Upper lobe of right lung (tissue), 1 donor: ENCODE data around the gene TANGO6. TPM values are rescaled to one million over a fixed set of nuclear protein-coding genes. Genes with fewer than 3 reads are reported as not detected.

Experiments used
- ATAC-seq: fragments of 200-7000 bp; cut with Tn5 transposase; one replicate; pipeline ENCODE4 v1.9.1; 2020; ENCODE audit warnings: mild to moderate bottlenecking, moderate library complexity
- DNase-seq: peaks from one replicate; pipeline ENCODE4 v3.0.0-alpha.2; 2020
- H3K27ac ChIP-seq: fragments of 200-600 bp; one replicate; pipeline ENCODE4 v1.8.0; 2022
- H3K27me3 ChIP-seq: fragments of 200-600 bp; one replicate; pipeline ENCODE4 v1.8.0; 2022; ENCODE audit warnings: mild to moderate bottlenecking
- H3K36me3 ChIP-seq: fragments of 200-600 bp; one replicate; pipeline ENCODE4 v1.8.0; 2022
- H3K4me1 ChIP-seq: fragments of 200-600 bp; one replicate; pipeline ENCODE4 v1.8.0; 2022
- H3K4me3 ChIP-seq: fragments of 200-600 bp; one replicate; pipeline ENCODE4 v1.8.0; 2022; ENCODE audit warnings: mild to moderate bottlenecking
- H3K9me3 ChIP-seq: fragments of 200-600 bp; one replicate; pipeline ENCODE4 v1.8.0; 2022
- CTCF ChIP-seq: fragments of 200-600 bp; IDR thresholded peaks from one replicate; pipeline ENCODE4 v1.8.0; 2022; ENCODE audit warnings: antibody characterized with exemption
- intact Hi-C: fragments of 100-400 bp; cut with DNase I; formaldehyde crosslinking; loops from one replicate; pipeline ENCODE4 v1.11.0; 2022
- total RNA-seq: library from RNA; stranded (reverse); fragmentation: NEBNext Ultra II Directional; extraction: Animal tissue kit (Norgen Biotek cat#: 25700); gene quantifications from one replicate; pipeline ENCODE4 v1.2.1, GENCODE V29; 2021
- donor health status: DM: no; HTN: yes; CAD: no; lungs with severe emphysema.

TANGO6 gene
- total RNA-seq, 1 donor from 2014 or later: 19.1 TPM

DNA sequence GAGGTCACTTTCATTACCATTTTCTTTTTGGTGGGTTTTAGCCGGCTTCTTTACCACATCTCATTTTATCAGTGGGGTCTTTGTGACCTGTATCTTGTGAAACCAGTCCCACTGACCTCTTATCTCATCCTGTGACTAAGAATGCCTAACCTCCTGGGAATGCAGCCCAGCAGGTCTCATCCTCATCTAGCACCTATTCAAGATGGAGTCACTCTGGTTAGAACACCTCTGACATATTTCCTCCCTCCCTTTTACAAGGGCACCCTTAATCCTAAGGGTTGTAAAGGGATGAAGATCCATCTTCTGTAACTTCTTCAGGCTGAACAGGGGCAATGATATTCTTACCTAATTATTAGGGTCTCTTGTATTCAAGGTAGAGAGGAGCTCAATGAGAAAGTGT lies 154.2 kb downstream of the TANGO6 start:
- no peak for ATAC-seq
- no peaks in the 10 kb centered on the region for H3K27me3 ChIP-seq
- TF ChIP-seq CTCF: no peak
- H3K4me1 ChIP-seq: no peaks in the 10 kb centered on the region
- no peak for DNase-seq
- H3K9me3 ChIP-seq: no peaks in the 10 kb centered on the region
- intact Hi-C loops: no loop called here
- H3K27ac ChIP-seq: no peak overlapping the region
- H3K36me3 ChIP-seq: no peaks in the 10 kb centered on the region
- no peak overlapping the region for H3K4me3 ChIP-seq

DNA sequence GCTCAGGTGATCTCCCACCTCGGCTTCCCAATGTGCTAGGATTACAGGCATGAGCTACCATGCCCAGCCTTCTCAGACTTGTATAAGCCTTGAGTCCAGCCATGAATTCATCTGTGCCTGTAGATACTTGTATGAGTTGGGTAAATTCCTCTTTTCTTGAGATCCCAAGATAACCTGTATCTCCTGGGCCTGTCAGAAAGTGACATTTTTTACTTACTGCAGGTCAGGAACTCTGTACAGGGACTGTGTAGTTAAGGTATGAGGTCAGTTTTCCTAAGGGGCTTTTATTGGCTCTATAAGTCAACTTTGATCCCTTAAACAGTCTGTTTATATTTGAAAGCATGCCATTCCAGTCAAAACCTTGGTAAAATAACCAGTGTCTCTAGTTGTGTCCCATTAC lies 155.8 kb downstream of the TANGO6 start:
- Histone ChIP-seq H3K27ac (no peak overlapping the region), H3K9me3 (no peaks in the 10 kb centered on the region), H3K4me1 (no peaks in the 10 kb centered on the region), H3K36me3 (no peaks in the 10 kb centered on the region), H3K4me3 (no peak overlapping the region), H3K27me3 (no peaks in the 10 kb centered on the region)
- DNase-seq (no peak), ATAC-seq (no peak)
- TF ChIP-seq CTCF: no peak
- intact Hi-C loops: no loop called here

DNA sequence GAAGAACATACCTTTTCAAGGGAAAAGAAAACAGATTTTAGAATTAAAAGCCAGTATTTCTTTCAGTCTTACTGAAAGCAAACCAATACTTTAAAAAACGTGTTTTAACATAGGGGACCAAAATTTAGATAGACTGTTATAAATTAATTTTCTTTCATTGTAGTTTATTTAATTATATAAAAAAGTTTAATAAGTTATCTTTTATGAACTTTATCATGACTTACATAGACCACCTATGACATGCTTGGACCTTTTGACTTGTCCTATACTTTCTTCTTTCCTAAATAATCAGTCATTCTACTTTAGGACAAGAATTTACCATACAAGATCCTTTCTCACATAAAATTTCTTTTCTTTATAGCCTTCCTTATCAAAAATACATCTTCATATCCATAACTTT lies 160.2 kb downstream of the TANGO6 start:
- DNase-seq (no peak), ATAC-seq (no peak)
- H3K27ac ChIP-seq: no peak overlapping the region
- no peaks in the 10 kb centered on the region for H3K27me3 ChIP-seq
- H3K36me3 ChIP-seq: no peaks in the 10 kb centered on the region
- no peaks in the 10 kb centered on the region for H3K4me1 ChIP-seq
- H3K4me3 ChIP-seq: no peak overlapping the region
- no peaks in the 10 kb centered on the region for H3K9me3 ChIP-seq
- no peak for TF ChIP-seq CTCF
- intact Hi-C loops: no loop called here

GRCh38 chr16:69005641-69006355 lies 162.5 kb downstream of the TANGO6 start:
- no peak for DNase-seq
- H3K4me1 ChIP-seq: no peaks in the 10 kb centered on the region
- H3K9me3 ChIP-seq: no peaks in the 10 kb centered on the region
- H3K27ac ChIP-seq: no peak overlapping the region
- H3K36me3 ChIP-seq: no peaks in the 10 kb centered on the region
- no peak for TF ChIP-seq CTCF
- ATAC-seq: no peak
- no peaks in the 10 kb centered on the region for H3K27me3 ChIP-seq
- no peak overlapping the region for H3K4me3 ChIP-seq
- intact Hi-C loops: no loop called here

DNA sequence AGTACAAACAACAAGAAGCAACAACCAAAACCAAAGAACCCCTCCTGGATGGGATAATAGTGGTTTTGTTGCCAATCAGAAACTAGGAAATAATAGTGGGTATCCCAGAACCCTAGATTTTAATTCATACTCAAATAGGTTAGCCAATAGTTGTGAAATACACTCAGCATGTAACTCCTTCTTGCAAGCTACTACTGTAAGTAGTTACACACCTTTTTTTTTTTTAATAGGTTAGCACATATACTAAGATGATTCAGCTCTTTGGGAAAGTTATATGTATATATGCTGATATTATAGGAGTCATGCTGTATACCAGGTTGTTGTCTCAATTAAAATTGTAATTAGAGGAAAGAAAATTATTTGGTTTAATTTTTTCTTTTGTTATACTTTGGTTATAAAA lies 169.6 kb downstream of the TANGO6 start:
- ATAC-seq: no peak

More for the DNA sequence above, 169.6 kb downstream of the TANGO6 start:
- no peaks in the 10 kb centered on the region for H3K27me3 ChIP-seq
- intact Hi-C loops: no loop called here
- H3K27ac ChIP-seq: no peak overlapping the region
- H3K36me3 ChIP-seq: no peaks in the 10 kb centered on the region
- H3K4me1 ChIP-seq: peaks cover 7% of the 10 kb centered on the region
- no peak for TF ChIP-seq CTCF
- no peak for DNase-seq
- H3K9me3 ChIP-seq: no peaks in the 10 kb centered on the region
- no peak overlapping the region for H3K4me3 ChIP-seq
